CD4-positive, alpha-beta T cell (primary cell): ENCODE measurements around the gene TPT1. TPM values are rescaled to one million over a fixed set of nuclear protein-coding genes. Genes with fewer than 3 reads are reported as not detected.
A peak's percentile ranks its signal among the peaks of the same experiment; 100 is the strongest.

Experiments used
- ATAC-seq: fragments of 200-7000 bp; cut with Tn5 transposase; one replicate; pipeline ENCODE4 v1.10.0; 2022; ENCODE audit warnings: mild to moderate bottlenecking; ENCODE audit not compliant: poor library complexity
- CTCF ChIA-PET: fragments of 350-600 bp; sonication (Branson Sonifier 250); formaldehyde crosslinking; loops from one replicate; lab custom pipeline; 2021; ENCODE audit warnings: antibody characterized with exemption, inconsistent platforms; lab: Charles Lee
- POLR2A ChIA-PET: fragments of 350-600 bp; sonication (Branson Sonifier 250); formaldehyde crosslinking; loops from one replicate; lab custom pipeline; 2021; ENCODE audit warnings: antibody characterized with exemption, inconsistent platforms; lab: Charles Lee
- DNase-seq, 14 experiments: peaks; one replicate each; pipeline ENCODE4 v3.0.0-alpha.2; 2013 to 2020; ENCODE audit warnings: mixed read lengths in 2 of 14
- H3K27ac ChIP-seq, 2 donors: one replicate each; pipeline versions ENCODE4 v1.5.1 to v1.7.0; 2013; ENCODE audit warnings: low read length in 2 of 2, low read depth in 1 of 2, mild to moderate bottlenecking in 1 of 2
- H3K27me3 ChIP-seq, 2 experiments: 1 replicate in 1 of 2; 2 replicates in 1 of 2; pipeline versions ENCODE4 v1.6.1 to v1.7.0; 2013; ENCODE audit warnings: low read length in 2 of 2, control low read depth in 1 of 2, mild to moderate bottlenecking in 1 of 2, moderate library complexity in 1 of 2; ENCODE audit not compliant: insufficient read depth in 2 of 2, control insufficient read depth in 1 of 2
- H3K36me3 ChIP-seq: one replicate; pipeline ENCODE4 v1.6.1; 2013; ENCODE audit warnings: low read length, control low read depth; ENCODE audit not compliant: insufficient read depth
- H3K4me1 ChIP-seq: one replicate; pipeline ENCODE4 v1.6.1; 2013; ENCODE audit warnings: low read length, control low read depth; ENCODE audit not compliant: insufficient read depth
- H3K4me3 ChIP-seq: one replicate; pipeline ENCODE4 v1.5.1; 2013; ENCODE audit warnings: mild to moderate bottlenecking, low read length, moderate library complexity
- H3K9me3 ChIP-seq, 2 experiments: 1 replicate in 1 of 2; 2 replicates in 1 of 2; pipeline versions ENCODE4 v1.6.1 to v1.7.0; 2013; ENCODE audit warnings: low read length in 2 of 2, mild to moderate bottlenecking in 2 of 2, control low read depth in 1 of 2, moderate library complexity in 1 of 2; ENCODE audit not compliant: control insufficient read depth in 1 of 2, insufficient read depth in 1 of 2
- H3K27ac Mint-ChIP-seq: one replicate; pipeline ENCODE4 v1.8.0; 2020; ENCODE audit warnings: mixed read lengths
- H3K27me3 Mint-ChIP-seq: one replicate; pipeline ENCODE4 v1.8.0; 2021; ENCODE audit warnings: mixed read lengths
- H3K36me3 Mint-ChIP-seq: one replicate; pipeline ENCODE4 v1.8.0; 2021; ENCODE audit warnings: low read depth, mixed read lengths
- H3K4me1 Mint-ChIP-seq: one replicate; pipeline ENCODE4 v1.8.0; 2021; ENCODE audit warnings: low read depth, mixed read lengths
- H3K4me3 Mint-ChIP-seq: one replicate; pipeline ENCODE4 v1.8.0; 2020; ENCODE audit warnings: mild to moderate bottlenecking, mixed read lengths
- H3K9me3 Mint-ChIP-seq: one replicate; pipeline ENCODE4 v1.8.0; 2020; ENCODE audit warnings: mixed read lengths
- CTCF ChIP-seq: fragments of 200-600 bp; IDR thresholded peaks from one replicate; pipeline ENCODE4 v1.8.0; 2022; ENCODE audit warnings: antibody characterized with exemption, mild to moderate bottlenecking
- intact Hi-C, 2 experiments: fragments of 100-400 bp; cut with DNase I in 1 of 2; cut with micrococcal nuclease in 1 of 2; formaldehyde crosslinking; loops; one replicate each; pipeline versions ENCODE4 v1.15.1 to v1.9.0; 2023 to 2025; cut with DNase I, micrococcal nuclease
- total RNA-seq, 174 experiments: library from RNA in 2 of 174; stranded (reverse) in 2 of 174; gene quantifications; one replicate each; pipeline ENCODE4 v1.2.3 and lab custom pipeline; 2021 to 2026

TPT1 gene
- total RNA-seq, 2 experiments from 2014 or later: 8,742 to 8,834 TPM

DNA sequence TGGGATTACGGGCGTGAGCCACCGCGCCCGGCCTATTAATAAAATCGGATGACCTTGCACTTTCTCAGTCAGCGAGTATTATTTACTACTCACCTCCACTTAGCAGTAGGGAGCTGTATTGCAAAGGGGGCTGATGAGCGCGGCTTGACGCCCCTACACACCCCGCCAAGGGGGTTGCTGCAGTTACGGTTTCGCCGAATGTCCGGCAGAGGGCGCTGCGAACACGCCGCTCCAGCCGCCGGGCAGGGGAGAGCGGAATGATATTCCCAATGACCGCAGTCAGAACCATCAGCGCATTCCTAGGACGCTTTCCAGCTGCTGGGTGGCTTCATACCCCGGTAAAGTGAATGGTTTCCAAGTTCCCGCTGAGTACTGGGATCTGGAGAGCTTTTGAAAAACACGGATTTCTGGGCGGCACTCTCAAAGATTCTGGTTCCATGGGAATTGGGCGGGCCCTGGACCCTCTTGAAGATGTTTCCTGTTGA, 30.0 kb upstream of the TPT1 start:
- ChIA-PET POLR2A (interaction anchor here (1.4 to 7.4 kb wide), 4 partner anchors 14 to 47 kb away, joined by 4 to 81 read pairs (median 12); partner anchors contain the start of genes SLC25A30 and TPT1), CTCF (interaction anchor here (0.6 to 3.5 kb wide), 15 partner anchors 9 to 120 kb away, joined by 3 to 27 read pairs (median 4); partner anchors contain the start of genes COG3, SLC25A30 and TPT1)
- DNase-seq: peak; percentile 26 to 78 (median 43)
- no peak overlapping the region for H3K4me3 ChIP-seq
- no peak for ATAC-seq
- Mint-ChIP-seq H3K9me3 (no peaks in the 10 kb centered on the region), H3K27me3 (no peaks in the 10 kb centered on the region), H3K4me1 (peaks cover 58% of the 10 kb centered on the region), H3K27ac (no peak overlapping the region), H3K4me3 (no peak overlapping the region), H3K36me3 (peaks cover 5% of the 10 kb centered on the region)
- no peak overlapping the region for H3K27ac ChIP-seq
- H3K36me3 ChIP-seq: peaks cover 5% of the 10 kb centered on the region
- peak; percentile 98 for TF ChIP-seq CTCF
- no peaks in the 10 kb centered on the region for H3K27me3 ChIP-seq
- H3K4me1 ChIP-seq: peaks cover 32% of the 10 kb centered on the region
- intact Hi-C loops: loop anchor here (2.0 to 5.0 kb wide), 3 partner anchors 39 to 120 kb away; partner anchors contain the start of gene SLC25A30 (in 1 of the 2)
- no peaks in the 10 kb centered on the region for H3K9me3 ChIP-seq

DNA sequence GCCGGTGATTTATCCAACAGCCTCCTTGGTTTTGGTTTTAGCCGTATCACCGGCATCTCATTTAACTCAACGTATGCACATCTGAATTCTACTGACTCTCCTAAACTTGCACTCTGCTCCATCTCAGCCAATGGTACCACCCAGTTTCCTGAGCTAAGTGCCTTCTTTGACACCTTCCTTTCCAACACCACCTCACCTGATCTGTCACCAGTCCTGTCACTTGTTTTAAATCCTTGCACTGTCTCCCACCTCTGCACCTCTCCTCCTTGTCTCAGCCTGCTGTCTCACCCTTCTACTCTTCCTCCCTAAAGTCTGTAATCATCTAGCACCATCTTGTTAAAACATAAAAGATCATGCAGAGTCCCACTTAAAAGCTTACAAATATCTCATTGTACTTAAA, 28.1 kb upstream of the TPT1 start:
- TF ChIP-seq CTCF: no peak
- Histone ChIP-seq H3K4me1 (peaks cover 32% of the 10 kb centered on the region), H3K27ac (no peak overlapping the region), H3K36me3 (peaks cover 5% of the 10 kb centered on the region), H3K9me3 (no peaks in the 10 kb centered on the region), H3K4me3 (no peak overlapping the region), H3K27me3 (no peaks in the 10 kb centered on the region)
- Mint-ChIP-seq H3K4me3 (no peak overlapping the region), H3K36me3 (peaks cover 5% of the 10 kb centered on the region), H3K9me3 (no peaks in the 10 kb centered on the region), H3K27me3 (no peaks in the 10 kb centered on the region), H3K27ac (peak overlapping the region; percentile 79), H3K4me1 (peaks cover 58% of the 10 kb centered on the region)
- CTCF ChIA-PET: interaction anchor here (2.3 to 3.5 kb wide), 3 partner anchors 28 to 96 kb away, joined by 11 to 18 read pairs (median 12); partner anchors contain the start of genes COG3 and TPT1
- DNase-seq: no peak
- intact Hi-C loops: loop anchor here in 1 of 2 experiments (10.0 kb wide), 1 partner anchor 96 kb away; the partner anchor contains the start of gene COG3
- ATAC-seq: no peak
- POLR2A ChIA-PET: interaction anchor here (7.4 kb wide), 1 partner anchor 29 kb away, joined by 81 read pairs; the partner anchor contains the start of gene TPT1

- Histone ChIP-seq H3K27ac (peak overlapping the region in 1 of 2 donors; percentile 35), H3K4me3 (no peak overlapping the region), H3K27me3 (no peaks in the 10 kb centered on the region), H3K36me3 (peaks cover 5% of the 10 kb centered on the region), H3K9me3 (no peaks in the 10 kb centered on the region), H3K4me1 (peaks cover 32% of the 10 kb centered on the region)
- DNase-seq (no peak), ATAC-seq (no peak)
- H3K36me3 Mint-ChIP-seq: peaks cover 5% of the 10 kb centered on the region
- CTCF ChIA-PET: interaction anchor here (2.0 to 2.7 kb wide), 2 partner anchors 29 to 96 kb away, joined by 11 to 14 read pairs; partner anchors contain the start of genes COG3 and TPT1
- no peaks in the 10 kb centered on the region for H3K27me3 Mint-ChIP-seq
- H3K4me1 Mint-ChIP-seq: peaks cover 61% of the 10 kb centered on the region
- no peaks in the 10 kb centered on the region for H3K9me3 Mint-ChIP-seq
- peak overlapping the region; percentile 6 for H3K4me3 Mint-ChIP-seq
- POLR2A ChIA-PET: interaction anchor here (1.9 to 7.4 kb wide), 5 partner anchors 11 to 96 kb away, joined by 7 to 81 read pairs (median 15); partner anchors contain the start of genes COG3, SLC25A30 and TPT1
- intact Hi-C loops: loop anchor here in 1 of 2 experiments (10.0 kb wide), 1 partner anchor 96 kb away; the partner anchor contains the start of gene COG3
- H3K27ac Mint-ChIP-seq: peak overlapping the region; percentile 79
- TF ChIP-seq CTCF: no peak
Measured at GRCh38 chr13:45368571-45368970, 27.6 kb upstream of the TPT1 start.
